ENCODE results near the gene PPP4R1.
"Not testable (repeated sequence)": the region's sequence is repeated elsewhere in the genome, so short reads cannot be mapped to it uniquely, and the experiment has no call there.

PPP4R1 gene

GRCh38 chr18:9642799-9643462 lies 28.6 kb upstream of the PPP4R1 start:
- no peak overlapping the region for H3K4me3 ChIP-seq (ENCODE audit: low read length)
- TF ChIP-seq ZNF274 (IDR thresholded peaks at IDR 0.05; ENCODE audit: low read depth, low read length), result no peak

DNA sequence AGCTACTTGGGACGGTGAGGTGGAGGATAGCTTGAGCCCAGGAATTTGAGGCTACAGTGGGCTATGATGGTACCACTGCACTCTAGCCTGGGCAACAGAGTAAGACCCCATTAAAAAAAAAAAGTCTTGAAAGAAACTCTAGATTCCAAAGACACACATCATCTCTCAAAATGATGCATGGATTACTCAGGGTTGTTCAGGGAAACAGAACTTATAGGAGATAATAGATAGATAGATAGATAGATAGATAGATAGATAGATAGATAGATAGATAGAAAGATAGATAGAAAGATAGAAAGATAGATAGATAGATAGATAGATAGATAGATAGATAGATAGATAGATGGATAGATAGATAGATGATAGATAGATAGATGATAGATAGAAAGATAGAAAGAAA lies 26.7 kb upstream of the PPP4R1 start:
- H3K4me3 ChIP-seq (ENCODE audit: low read length), result not testable (repeated sequence)

DNA sequence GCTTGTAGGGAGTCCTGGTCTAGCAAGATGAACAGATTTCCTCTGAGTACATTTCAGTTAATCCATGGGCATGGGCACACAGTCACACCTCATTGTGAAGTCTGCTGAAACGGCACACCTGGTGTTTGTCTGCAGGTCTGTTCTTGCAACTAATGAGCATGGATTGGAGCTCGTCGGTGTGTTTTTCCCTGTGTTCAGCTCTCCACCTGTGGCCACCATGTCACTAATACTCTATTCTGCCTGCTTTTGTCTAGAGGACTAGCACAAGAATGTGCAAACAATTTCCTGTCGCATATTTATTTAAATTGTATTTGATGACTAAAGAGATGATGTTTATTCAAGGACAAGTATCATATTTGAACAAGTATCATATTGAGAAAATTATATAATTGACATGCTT lies 24.5 kb upstream of the PPP4R1 start:
- H3K4me3 ChIP-seq (ENCODE audit: low read length), result no peak overlapping the region
- no peak for TF ChIP-seq ZNF274 (IDR thresholded peaks at IDR 0.05; ENCODE audit: low read depth, low read length)

GRCh38 chr18:9637036-9637767 lies 22.8 kb upstream of the PPP4R1 start:
- H3K4me3 ChIP-seq (ENCODE audit: low read length), result no peak overlapping the region
- TF ChIP-seq ZNF274 (IDR thresholded peaks at IDR 0.05; ENCODE audit: low read depth, low read length), result no peak

DNA sequence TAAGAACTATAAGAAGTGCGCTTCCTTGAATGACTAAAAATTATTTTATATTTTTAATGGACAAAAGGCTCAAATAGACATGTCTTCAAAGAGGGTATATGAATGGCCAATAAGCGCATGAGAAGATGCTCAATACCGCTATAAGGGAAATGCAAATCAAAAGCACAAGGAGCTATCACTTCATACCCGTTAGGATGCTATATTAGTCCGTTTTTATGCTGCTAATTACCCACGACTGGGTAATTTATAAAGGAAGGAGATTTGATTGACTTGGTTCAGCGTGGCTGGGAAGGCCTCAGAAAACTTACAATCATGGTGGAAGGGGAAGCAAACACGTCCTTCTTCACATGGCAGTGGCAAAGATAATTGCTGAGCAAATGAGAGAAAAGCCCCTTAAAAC lies 20.5 kb upstream of the PPP4R1 start:
- no peak for TF ChIP-seq ZNF274 (IDR thresholded peaks at IDR 0.05; ENCODE audit: low read depth, low read length)
- no peak overlapping the region for H3K4me3 ChIP-seq (ENCODE audit: low read length)

GRCh38 chr18:9631814-9632496 lies 17.6 kb upstream of the PPP4R1 start:
- H3K4me3 ChIP-seq (ENCODE audit: low read length), result no peak overlapping the region

GRCh38 chr18:9630444-9630843 lies 16.1 kb upstream of the PPP4R1 start:
- H3K4me3 ChIP-seq (ENCODE audit: low read length), result no peak overlapping the region
- TF ChIP-seq ZNF274 (IDR thresholded peaks at IDR 0.05; ENCODE audit: low read depth, low read length), result no peak

More at GRCh38 chr18:9631814-9632496, 17.6 kb upstream of the PPP4R1 start:
- TF ChIP-seq ZNF274 (IDR thresholded peaks at IDR 0.05; ENCODE audit: low read depth, low read length), result no peak

DNA sequence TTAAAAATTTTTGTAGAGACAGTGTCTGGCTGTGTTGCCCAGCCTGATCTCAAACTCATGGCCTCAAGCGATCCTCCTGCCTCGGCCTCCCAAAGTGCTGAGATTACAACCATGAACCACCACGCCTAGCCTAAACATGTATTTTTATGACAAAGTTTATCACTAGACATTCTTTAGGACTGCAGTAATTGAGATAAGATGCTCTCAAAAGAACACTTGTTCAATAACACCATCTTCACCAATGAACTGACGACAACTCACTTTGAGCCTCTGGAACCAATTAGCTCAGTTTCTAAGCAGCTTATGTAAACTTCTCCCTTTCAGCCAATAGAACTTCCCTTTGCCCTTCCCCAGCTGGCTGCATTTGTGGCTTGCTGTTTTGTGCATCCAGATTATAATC lies 15.3 kb upstream of the PPP4R1 start:
- no peak for TF ChIP-seq ZNF274 (IDR thresholded peaks at IDR 0.05; ENCODE audit: low read depth, low read length)
- no peak overlapping the region for H3K4me3 ChIP-seq (ENCODE audit: low read length)

GRCh38 chr18:9628984-9629383 lies 14.6 kb upstream of the PPP4R1 start:
- no peak overlapping the region for H3K4me3 ChIP-seq (ENCODE audit: low read length)
- TF ChIP-seq ZNF274 (IDR thresholded peaks at IDR 0.05; ENCODE audit: low read depth, low read length), result no peak

DNA sequence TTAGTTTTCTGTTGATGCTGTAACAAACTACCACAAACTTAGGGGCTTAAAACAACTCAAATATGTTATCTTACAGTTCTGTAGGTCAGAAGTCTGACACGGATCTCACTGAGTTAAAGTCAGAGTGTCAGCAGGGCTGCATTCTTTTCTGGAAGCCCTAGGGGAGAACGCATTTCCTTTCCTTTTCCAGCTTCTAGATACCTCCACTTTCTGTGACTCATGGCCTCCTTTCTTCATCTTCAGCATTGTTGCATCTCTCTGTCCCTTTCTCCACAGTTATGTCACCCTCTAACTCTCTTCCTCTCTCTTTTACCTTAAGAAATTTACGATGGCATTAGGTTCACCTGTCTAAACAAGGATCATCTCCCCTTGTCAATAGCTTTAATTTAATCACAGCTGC lies 13.3 kb upstream of the PPP4R1 start:
- H3K4me3 ChIP-seq (ENCODE audit: low read length), result no peak overlapping the region
- no peak for TF ChIP-seq ZNF274 (IDR thresholded peaks at IDR 0.05; ENCODE audit: low read depth, low read length)

GRCh38 chr18:9619990-9620389 lies 5.6 kb upstream of the PPP4R1 start:
- no peak overlapping the region for H3K4me3 ChIP-seq (ENCODE audit: low read length)
- TF ChIP-seq ZNF274 (IDR thresholded peaks at IDR 0.05; ENCODE audit: low read depth, low read length), result no peak

- no peak for TF ChIP-seq ZNF274 (IDR thresholded peaks at IDR 0.05; ENCODE audit: low read depth, low read length)
- no peak overlapping the region for H3K4me3 ChIP-seq (ENCODE audit: low read length)
These were observed 5.2 kb upstream of the PPP4R1 start for GRCh38 chr18:9619545-9619944.

DNA sequence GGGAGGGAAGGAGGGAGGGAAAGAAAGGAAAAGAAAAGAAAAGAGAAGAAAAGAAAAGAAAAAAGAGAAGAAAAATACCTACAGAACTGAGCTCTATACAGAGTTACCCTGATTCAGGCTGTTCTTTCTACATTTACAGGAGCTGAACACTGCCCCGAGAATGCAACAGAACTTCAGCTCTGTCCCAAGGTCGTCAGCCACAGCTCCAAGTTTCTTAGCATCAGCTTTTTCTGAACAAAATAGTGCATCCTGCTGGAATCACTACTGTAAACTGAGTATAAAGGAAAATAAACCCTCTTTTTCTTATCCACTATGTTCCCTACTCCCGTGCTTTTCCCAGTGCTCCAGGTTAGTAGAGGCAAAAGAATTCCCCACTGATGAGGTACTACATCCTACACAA lies 4.7 kb upstream of the PPP4R1 start:
- no peak for TF ChIP-seq ZNF274 (IDR thresholded peaks at IDR 0.05; ENCODE audit: low read depth, low read length)
- H3K4me3 ChIP-seq (ENCODE audit: low read length), result no peak overlapping the region

DNA sequence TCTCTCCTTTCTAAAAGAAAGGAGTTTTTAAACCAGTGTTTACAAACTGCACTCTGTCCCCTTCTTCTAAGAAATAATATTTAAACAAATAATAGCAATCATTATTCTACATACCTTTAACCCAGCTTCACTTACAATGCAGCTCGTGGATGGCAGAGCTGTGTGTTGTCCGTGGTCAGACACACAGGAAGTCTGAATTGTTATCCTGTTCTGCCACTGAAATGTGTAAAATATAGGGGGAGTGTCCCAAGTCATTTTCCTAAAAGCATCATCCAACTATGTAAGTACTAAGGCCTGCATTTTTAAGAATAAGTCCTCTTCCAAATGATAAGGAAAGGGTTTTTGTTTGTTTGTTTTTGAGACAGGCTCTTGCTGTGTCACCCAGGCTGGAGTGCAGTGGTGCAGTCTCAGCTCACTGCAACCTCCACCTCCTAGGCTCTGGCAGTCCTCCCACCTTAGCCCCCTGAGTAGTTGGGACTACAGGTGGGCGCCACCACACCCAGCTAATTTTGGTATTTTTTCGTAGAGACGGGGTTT lies 2.7 kb upstream of the PPP4R1 start:
- TF ChIP-seq ZNF274 (IDR thresholded peaks at IDR 0.05; ENCODE audit: low read depth, low read length), result no peak
- no peak overlapping the region for H3K4me3 ChIP-seq (ENCODE audit: low read length)

DNA sequence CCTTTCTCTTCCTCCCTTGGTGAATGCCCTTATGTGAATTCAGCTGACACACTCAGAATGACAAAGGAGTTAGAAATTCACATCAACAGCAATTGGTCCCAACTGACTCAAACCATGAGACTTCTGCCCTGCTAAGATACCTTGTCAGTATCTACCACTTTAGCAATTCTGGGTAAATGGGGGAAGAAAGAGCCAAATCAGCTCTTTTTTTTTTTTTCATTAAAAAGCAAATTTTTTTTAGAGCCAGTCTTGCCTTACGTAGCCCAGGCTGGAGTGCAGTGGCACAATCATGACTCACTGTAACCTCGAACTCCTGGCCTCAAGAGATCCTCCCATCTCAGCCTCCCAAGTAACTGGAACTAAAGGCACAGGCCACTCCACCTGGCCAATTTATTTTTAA lies 1.7 kb upstream of the PPP4R1 start:
- no peak for TF ChIP-seq ZNF274 (IDR thresholded peaks at IDR 0.05; ENCODE audit: low read depth, low read length)
- H3K4me3 ChIP-seq (ENCODE audit: low read length), result no peak overlapping the region
